Measurements from ENCODE around the gene EPYC. TPM values are rescaled to one million over a fixed set of nuclear protein-coding genes. Genes with fewer than 3 reads are reported as not detected.
"Not testable (repeated sequence)": the region's sequence is repeated elsewhere in the genome, so short reads cannot be mapped to it uniquely, and the experiment has no call there.

EPYC gene
- polyA plus RNA-seq, 1 experiment: not detected

- no peaks in the 10 kb centered on the region for H3K36me3 ChIP-seq (ENCODE audit: control insufficient read depth, insufficient read depth, low read length)
- no peak overlapping the region for H3K4me3 ChIP-seq (ENCODE audit: low read depth, low read length)
- ChIA-PET POLR2A (no interaction called here), CTCF (no interaction called here)
- H3K27me3 ChIP-seq (ENCODE audit: control insufficient read depth, insufficient read depth, low read length): no peaks in the 10 kb centered on the region
- no peak for DNase-seq (ENCODE audit: low read depth)
- no peak for TF ChIP-seq CTCF (IDR thresholded peaks at IDR 0.05; ENCODE audit: insufficient read depth, low read depth, low read length)
Observed at GRCh38 chr12:90991952-90992465, 12.8 kb downstream of the EPYC start.

- Histone ChIP-seq H3K36me3 (ENCODE audit: control insufficient read depth, insufficient read depth, low read length) (no peaks in the 10 kb centered on the region), H3K27me3 (ENCODE audit: control insufficient read depth, insufficient read depth, low read length) (no peaks in the 10 kb centered on the region), H3K4me3 (ENCODE audit: low read depth, low read length) (no peak overlapping the region)
- TF ChIP-seq CTCF (IDR thresholded peaks at IDR 0.05; ENCODE audit: insufficient read depth, low read depth, low read length): no peak
- no peak for DNase-seq (ENCODE audit: low read depth)
- ChIA-PET POLR2A (no interaction called here), CTCF (no interaction called here)
Observed at GRCh38 chr12:90990611-90991010, 14.2 kb downstream of the EPYC start.

GRCh38 chr12:90989686-90990111 is 15.1 kb downstream of the EPYC start:
- no peak for DNase-seq (ENCODE audit: low read depth)
- ChIA-PET CTCF (no interaction called here), POLR2A (no interaction called here)
- no peak overlapping the region for H3K4me3 ChIP-seq (ENCODE audit: low read depth, low read length)
- no peak for TF ChIP-seq CTCF (IDR thresholded peaks at IDR 0.05; ENCODE audit: insufficient read depth, low read depth, low read length)
- H3K27me3 ChIP-seq (ENCODE audit: control insufficient read depth, insufficient read depth, low read length): no peaks in the 10 kb centered on the region
- no peaks in the 10 kb centered on the region for H3K36me3 ChIP-seq (ENCODE audit: control insufficient read depth, insufficient read depth, low read length)

- Histone ChIP-seq H3K4me3 (ENCODE audit: low read depth, low read length) (no peak overlapping the region), H3K27me3 (ENCODE audit: control insufficient read depth, insufficient read depth, low read length) (no peaks in the 10 kb centered on the region), H3K36me3 (ENCODE audit: control insufficient read depth, insufficient read depth, low read length) (no peaks in the 10 kb centered on the region)
- ChIA-PET CTCF (interaction anchor here (0.9 kb wide), 1 partner anchor 17 kb away, joined by 3 read pairs; the partner anchor contains the start of gene EPYC), POLR2A (no interaction called here)
- peak; percentile 21; the same call in 1 of the 2 replicates for TF ChIP-seq CTCF (IDR thresholded peaks at IDR 0.05; ENCODE audit: insufficient read depth, low read depth, low read length)
- DNase-seq (ENCODE audit: low read depth): no peak
Observed at GRCh38 chr12:90987520-90987919, 17.3 kb downstream of the EPYC start.

- no peak for DNase-seq (ENCODE audit: low read depth)
- ChIA-PET CTCF (interaction anchor here (0.9 to 1.2 kb wide), 2 partner anchors 18 to 121 kb away, joined by 3 to 8 read pairs; partner anchors contain the start of gene EPYC), POLR2A (no interaction called here)
- H3K4me3 ChIP-seq (ENCODE audit: low read depth, low read length): no peak overlapping the region
- no peaks in the 10 kb centered on the region for H3K36me3 ChIP-seq (ENCODE audit: control insufficient read depth, insufficient read depth, low read length)
- no peak for TF ChIP-seq CTCF (IDR thresholded peaks at IDR 0.05; ENCODE audit: insufficient read depth, low read depth, low read length)
- no peaks in the 10 kb centered on the region for H3K27me3 ChIP-seq (ENCODE audit: control insufficient read depth, insufficient read depth, low read length)
Observed at GRCh38 chr12:90987101-90987500, 17.7 kb downstream of the EPYC start.

GRCh38 chr12:90985331-90985730 is 19.4 kb downstream of the EPYC start:
- DNase-seq (ENCODE audit: low read depth); POLR2A ChIA-PET; H3K4me3 ChIP-seq (ENCODE audit: low read depth, low read length); H3K27me3 ChIP-seq (ENCODE audit: control insufficient read depth, insufficient read depth, low read length); H3K36me3 ChIP-seq (ENCODE audit: control insufficient read depth, insufficient read depth, low read length): not testable (repeated sequence)
- CTCF ChIA-PET: interaction anchor here (0.7 to 1.1 kb wide), 2 partner anchors 80 to 256 kb away, joined by 3 read pairs; no protein-coding TSS in a partner anchor
